A172 (cell line): ENCODE measurements around the gene GAPDH. TPM values are rescaled to one million over a fixed set of nuclear protein-coding genes. Genes with fewer than 3 reads are reported as not detected.
"Not testable (repeated sequence)": the region's sequence is repeated elsewhere in the genome, so short reads cannot be mapped to it uniquely, and the experiment has no call there.

ENCODE experiments used
- DNase-seq: peaks from one replicate; pipeline ENCODE4 v3.0.0-alpha.2; 2015; ENCODE audit warnings: low spot score
- total RNA-seq: library from RNA; depleted of rRNA; stranded (reverse); fragments of >200 nt; shearing (Covaris generic); gene quantifications from 2 replicates; pipeline ENCODE4 v1.2.3, GENCODE V29; 2014; rRNA removed

GAPDH gene
- 3,748 and 4,015 TPM in 2 replicates for total RNA-seq

DNA sequence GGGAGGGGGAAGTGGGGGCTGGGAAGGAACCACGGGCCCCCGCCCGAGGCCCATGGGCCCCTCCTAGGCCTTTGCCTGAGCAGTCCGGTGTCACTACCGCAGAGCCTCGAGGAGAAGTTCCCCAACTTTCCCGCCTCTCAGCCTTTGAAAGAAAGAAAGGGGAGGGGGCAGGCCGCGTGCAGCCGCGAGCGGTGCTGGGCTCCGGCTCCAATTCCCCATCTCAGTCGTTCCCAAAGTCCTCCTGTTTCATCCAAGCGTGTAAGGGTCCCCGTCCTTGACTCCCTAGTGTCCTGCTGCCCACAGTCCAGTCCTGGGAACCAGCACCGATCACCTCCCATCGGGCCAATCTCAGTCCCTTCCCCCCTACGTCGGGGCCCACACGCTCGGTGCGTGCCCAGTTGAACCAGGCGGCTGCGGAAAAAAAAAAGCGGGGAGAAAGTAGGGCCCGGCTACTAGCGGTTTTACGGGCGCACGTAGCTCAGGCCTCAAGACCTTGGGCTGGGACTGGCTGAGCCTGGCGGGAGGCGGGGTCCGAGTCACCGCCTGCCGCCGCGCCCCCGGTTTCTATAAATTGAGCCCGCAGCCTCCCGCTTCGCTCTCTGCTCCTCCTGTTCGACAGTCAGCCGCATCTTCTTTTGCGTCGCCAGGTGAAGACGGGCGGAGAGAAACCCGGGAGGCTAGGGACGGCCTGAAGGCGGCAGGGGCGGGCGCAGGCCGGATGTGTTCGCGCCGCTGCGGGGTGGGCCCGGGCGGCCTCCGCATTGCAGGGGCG lies at the start of gene GAPDH:
Gene GAPDH, plus strand, starts transcription at position 595 of the 772 bp plus-strand sequence. CDS start 316 bp downstream, outside the sequence.
- peak; percentile 88 for DNase-seq

DNA sequence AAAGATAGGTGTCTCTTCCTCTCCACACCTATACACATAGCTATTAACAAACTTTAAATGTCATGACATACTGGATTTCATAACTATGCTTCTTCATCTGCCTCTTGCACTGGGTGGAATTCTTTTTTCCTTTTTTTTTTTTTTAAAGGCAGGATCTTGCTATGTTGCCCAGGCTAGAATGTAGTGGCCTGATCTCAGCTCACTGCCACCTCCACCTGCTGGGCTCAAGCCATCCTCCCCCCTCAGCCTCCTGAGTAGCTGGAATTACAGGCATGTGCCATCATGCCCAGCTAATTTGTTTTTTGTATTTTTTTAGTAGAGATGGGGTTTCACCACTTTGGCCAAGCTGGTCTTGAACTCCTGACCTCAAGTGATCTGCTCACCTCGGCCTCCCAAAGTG lies 46.1 kb upstream of the GAPDH start:
- DNase-seq, result no peak

GRCh38 chr12:6489449-6489848 lies 44.9 kb upstream of the GAPDH start:
- DNase-seq, result no peak

DNA sequence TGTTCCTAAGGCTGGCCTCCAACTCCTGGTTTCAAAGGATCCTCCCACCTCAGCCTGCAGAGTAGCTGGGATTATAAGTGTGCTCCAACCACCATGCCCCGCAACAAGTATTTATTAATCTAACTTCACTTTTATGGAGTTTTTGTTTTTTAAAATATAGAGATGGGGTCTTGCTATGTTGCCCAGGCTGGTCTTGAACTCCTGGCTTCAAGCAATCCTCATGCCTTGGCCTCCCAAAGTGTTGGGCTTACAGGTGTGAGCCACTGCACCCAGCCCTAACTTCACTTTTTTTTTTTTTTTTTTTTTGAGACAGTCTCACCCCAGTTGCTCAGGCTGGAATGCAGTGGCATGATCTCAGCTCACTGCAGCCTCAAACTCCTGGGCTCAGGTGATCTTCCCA lies 43.6 kb upstream of the GAPDH start:
- not testable (repeated sequence) for DNase-seq

- DNase-seq, result peak; percentile 82
Observed at GRCh38 chr12:6492838-6493496, 41.4 kb upstream of the GAPDH start, which contains the start of gene MRPL51. TSS of gene MRPL51 (minus strand) at chr12:6493262. CDS start at chr12:6493136, 126 bp downstream.

GRCh38 chr12:6493497-6494257 lies 40.6 kb upstream of the GAPDH start, which contains the start of gene NCAPD2:
TSS of gene NCAPD2 (plus strand) at chr12:6494102. CDS start at chr12:6495099, 997 bp downstream.
- DNase-seq, result peak; percentile 86

DNA sequence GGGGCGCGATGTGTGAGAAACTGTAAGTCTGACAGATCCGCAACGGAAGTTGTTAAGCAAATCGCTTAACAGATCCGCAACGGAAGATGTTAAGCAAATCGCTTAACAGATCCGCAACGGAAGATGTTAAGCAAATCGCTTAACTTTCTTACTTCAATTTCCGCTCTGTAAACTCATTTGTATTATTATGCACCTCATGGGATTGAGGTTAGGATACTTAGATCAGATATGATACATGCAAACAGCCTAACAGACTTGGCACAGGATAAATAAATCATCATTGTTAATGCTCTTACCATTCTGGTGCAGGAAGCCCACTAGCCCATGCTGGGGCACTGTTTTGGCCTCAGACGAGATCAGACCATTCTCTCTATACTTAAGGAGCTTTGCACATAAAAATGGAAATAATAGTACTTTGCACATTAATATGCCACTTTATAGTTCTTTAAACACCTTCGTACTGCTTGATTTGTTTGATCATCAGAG lies 40.0 kb upstream of the GAPDH start:
- DNase-seq, result no peak

- no peak for DNase-seq
Observed at GRCh38 chr12:6494968-6495367, 39.3 kb upstream of the GAPDH start.

DNA sequence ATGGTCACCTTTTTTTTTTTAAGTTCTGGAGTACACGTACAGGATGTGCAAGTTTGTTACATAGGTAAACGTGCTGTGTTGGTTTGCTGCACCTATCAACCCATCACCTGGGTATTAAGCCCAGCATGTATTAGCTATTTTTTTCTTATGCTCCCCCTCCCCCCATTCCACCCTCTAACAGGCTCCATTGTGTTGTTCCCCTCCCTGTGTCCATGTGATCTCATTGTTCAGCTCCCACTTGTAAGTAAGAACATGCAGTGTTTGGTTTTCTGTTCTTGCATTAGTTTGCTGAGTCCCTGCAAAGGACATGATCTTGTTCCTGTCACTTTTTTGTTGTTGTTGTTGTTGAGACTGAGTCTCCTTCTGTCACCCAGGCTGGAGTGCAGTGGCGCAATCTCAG lies 37.0 kb upstream of the GAPDH start:
- DNase-seq, result not testable (repeated sequence)

GRCh38 chr12:6500466-6500865 lies 33.9 kb upstream of the GAPDH start:
- no peak for DNase-seq

DNA sequence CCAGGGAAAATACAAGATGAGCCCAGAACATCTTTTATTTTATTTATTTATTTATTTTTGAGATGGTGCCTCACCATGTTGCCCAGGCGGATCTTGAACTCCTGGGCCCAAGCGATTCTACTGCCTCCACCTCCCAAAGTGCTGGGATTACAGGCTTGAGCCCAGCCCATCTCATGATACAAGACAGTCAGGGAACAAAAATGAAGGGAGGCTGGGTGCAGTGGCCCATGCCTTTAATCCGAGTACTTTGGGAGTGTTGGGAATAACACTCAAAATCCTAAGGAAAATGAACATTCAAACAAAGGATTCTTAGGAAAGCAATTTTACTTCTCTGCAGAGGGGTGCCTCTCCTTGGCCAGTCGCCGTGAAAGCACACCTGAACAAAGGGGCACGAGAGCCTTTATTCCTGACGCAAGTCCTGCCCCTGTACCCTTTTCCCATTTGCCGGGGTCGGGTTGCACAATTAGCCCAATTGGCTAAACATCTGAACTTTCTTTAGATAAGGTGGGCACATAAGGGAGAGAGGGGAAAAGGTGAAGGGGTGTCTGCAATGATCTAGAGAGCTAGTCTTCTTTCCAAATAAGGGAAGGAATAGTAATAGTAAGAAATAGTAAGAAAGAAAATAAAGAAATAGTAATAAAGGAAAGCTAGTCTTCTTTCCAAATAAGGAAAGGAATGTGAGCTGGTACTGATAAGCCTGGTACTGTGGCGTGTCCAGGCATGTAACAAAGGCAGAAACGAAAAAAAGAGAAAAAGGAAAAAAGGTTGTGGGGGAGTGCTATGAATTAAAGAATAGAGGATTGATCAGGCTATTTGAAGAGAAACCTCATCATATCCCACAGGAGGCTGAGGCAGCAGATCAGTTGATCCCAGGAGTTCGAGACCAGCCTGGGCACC lies 27.0 kb upstream of the GAPDH start:
- no peak for DNase-seq

DNA sequence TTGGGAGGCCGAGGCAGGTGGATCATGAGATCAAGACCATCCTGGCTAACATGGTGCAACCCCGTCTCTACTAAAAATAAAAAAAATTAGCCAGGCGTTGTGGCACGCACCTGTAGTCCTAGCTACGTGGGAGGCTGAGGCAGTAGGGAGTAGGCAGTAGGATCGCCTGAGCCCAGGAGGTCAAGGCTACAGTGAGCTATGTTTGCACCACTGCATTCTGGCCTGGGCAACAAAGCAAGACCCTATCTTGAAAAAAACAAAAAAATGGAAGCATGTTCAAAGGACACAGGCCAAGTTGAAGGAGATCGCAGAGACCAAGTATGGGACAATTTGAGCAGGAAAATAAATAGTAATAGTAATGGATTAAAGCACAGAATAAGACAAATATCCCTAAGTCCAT lies 26.2 kb upstream of the GAPDH start:
- no peak for DNase-seq

DNA sequence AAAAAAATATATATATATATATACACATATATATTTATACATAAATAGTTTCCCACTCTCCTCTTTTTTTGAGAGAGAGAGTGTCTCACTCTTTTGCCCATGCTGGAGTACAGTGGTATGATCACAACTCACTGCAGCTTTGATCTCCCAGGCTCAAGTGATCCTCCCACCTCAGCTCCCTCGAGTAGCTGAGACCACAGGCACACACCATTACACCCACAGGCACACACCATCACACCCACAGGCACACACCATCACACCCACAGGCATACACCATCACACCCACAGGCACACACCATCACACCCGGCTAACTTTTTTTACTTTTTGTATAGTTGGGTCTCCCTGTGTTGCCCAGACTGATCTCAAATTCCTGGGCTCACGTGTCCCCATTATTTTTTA lies 14.1 kb upstream of the GAPDH start:
- no peak for DNase-seq

DNA sequence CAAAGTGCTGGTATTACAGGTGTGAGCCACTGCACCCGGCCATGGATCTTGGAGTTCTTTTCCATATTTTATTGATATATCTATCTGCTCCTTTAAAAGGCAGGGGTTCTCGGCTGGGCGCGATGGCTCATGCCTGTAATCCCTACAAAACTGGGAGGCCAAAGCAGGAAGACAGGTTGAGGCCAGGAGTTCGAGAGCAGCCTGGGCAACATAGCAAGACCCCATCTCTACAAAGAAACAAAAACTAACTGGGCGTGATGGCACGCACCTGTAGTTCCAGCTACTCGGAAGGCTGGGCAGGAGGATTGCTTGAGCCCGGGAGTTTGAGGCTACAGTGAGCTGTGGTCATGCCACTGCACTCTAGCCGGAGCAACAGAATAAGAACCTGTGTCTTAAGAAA lies 12.1 kb upstream of the GAPDH start:
- no peak for DNase-seq

DNA sequence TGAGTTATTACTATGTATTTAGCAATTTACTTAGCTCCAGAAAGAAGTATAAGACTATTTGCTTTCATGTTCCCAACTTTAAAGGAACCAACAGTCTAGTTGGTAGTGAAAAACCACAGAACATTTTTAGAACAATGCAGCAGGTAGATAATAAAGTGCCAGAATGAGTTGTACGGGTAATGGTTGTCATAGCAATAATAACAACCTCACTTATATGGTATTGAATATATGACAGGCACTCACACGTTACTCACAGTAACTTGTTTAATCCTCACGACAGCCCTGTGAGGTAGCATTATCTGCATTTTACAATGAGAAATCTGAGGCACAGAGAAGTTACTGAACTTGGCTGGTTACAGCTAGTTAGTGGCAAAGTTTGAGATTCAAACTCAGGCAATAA lies 10.6 kb upstream of the GAPDH start:
- DNase-seq, result no peak

DNA sequence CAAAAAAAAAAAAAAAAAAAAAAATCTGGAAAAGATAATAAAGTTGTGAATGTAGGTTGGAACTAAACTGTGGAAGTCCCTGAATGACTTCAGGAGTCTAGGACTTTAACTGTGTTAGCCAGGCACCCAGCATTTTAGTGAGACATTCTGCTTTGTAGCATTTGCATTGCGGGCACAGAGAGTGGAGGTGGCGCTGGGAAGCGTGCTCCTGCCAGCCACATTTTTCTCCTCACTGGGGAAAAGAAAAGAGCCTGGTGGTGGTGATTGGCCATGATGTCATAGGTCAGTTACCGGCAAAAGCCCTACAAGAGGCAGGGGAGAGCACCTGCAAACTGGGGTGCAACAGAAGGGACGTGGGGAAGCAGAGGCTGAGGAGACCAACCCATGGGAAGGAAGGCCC lies 9.7 kb upstream of the GAPDH start:
- no peak for DNase-seq

- DNase-seq, result no peak
Observed at GRCh38 chr12:6526201-6526600, 8.1 kb upstream of the GAPDH start.

GRCh38 chr12:6526766-6527525 lies 7.4 kb upstream of the GAPDH start:
- DNase-seq, result no peak

- no peak for DNase-seq
Observed at GRCh38 chr12:6527711-6528110, 6.6 kb upstream of the GAPDH start.

- DNase-seq, result no peak
Observed at GRCh38 chr12:6528539-6529235, 5.6 kb upstream of the GAPDH start.
